OCI-LY7 (cell line): ENCODE data around the gene NAPSA.

ENCODE experiments used
- EZH2phosphoT487 ChIP-seq: fragments of 200-600 bp; sonication (generic); IDR thresholded peaks from 2 replicates; pipeline ENCODE4 v1.6.1; 2018; ENCODE audit warnings: low read depth, borderline replicate concordance, mild to moderate bottlenecking, mixed run types, antibody characterized with exemption, low read length, moderate library complexity, mixed read lengths
- TF ChIP-seq, protein P1 (sequence below): fragments of 200-600 bp; sonication (generic); conservative IDR thresholded peaks from 2 replicates; pipeline ENCODE4 v1.5.1; 2014; ENCODE audit warnings: mild to moderate bottlenecking, antibody characterized with exemption, low read length, moderate library complexity, mixed read lengths

DNA sequence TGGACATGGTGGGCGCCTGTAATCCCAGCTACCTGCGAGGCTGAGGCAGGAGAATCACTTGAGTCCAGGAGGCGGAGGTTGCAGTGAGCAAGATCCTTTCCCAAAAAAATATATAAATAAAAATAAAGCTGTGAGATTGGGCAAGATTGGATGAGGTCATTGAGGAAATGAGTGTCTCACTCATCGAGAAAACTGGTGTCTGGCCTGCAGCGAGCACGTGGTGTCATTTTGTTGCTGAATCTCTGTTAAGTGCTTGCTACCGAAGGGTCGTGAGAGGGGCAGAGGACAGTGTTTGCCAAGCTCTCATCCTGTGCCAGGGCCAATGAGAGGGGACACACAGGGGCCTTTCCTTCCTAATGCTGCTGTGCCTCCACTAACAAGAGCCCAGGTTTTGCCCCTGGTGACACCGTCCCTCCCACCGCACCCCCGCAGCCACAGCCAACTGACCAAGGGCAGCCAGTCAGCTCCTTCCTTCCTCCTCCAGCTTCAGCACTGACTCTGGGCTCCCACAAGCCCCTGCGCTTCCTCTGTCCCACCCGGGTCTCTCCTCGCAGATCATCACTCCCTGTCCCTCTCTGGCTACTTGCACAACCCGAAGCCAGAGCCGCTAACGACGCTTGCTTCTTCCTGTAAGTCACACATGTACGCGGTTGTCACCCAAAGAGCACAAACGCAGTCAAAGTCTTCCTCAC, 21.9 kb upstream of the NAPSA start:
- TF ChIP-seq, protein P1, sequence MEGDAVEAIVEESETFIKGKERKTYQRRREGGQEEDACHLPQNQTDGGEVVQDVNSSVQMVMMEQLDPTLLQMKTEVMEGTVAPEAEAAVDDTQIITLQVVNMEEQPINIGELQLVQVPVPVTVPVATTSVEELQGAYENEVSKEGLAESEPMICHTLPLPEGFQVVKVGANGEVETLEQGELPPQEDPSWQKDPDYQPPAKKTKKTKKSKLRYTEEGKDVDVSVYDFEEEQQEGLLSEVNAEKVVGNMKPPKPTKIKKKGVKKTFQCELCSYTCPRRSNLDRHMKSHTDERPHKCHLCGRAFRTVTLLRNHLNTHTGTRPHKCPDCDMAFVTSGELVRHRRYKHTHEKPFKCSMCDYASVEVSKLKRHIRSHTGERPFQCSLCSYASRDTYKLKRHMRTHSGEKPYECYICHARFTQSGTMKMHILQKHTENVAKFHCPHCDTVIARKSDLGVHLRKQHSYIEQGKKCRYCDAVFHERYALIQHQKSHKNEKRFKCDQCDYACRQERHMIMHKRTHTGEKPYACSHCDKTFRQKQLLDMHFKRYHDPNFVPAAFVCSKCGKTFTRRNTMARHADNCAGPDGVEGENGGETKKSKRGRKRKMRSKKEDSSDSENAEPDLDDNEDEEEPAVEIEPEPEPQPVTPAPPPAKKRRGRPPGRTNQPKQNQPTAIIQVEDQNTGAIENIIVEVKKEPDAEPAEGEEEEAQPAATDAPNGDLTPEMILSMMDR = no peak
- no peak for TF ChIP-seq EZH2phosphoT487
